NCI-H2227 (cell line): Measurements from ENCODE around the gene SORCS3.

Experiments used
- DNase-seq: peaks from one replicate; lab custom pipeline; 2025; ENCODE audit not compliant: unreplicated experiment; lab: John Stamatoyannopoulos, UW

Gene SORCS3

DNA sequence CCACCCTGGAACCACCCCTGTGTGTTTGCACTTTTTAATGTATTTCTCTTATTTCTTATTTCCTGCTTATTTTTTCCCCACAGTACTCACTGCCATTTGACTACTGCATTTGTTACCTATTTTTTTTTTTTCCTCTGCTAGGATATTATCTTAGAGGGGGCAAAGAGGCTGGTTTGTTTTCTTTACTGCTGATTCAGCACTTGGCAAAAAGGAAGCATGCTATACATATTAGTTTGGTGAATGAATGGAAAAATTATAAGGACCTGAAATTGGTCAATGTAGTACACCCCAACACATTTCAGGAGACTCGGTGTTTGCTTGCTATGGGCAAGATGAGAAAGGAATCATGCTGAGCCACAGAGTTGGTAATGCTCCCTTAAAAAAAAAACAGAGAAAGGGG is 193.5 kb downstream of the SORCS3 start:
- DNase-seq = no peak

DNA sequence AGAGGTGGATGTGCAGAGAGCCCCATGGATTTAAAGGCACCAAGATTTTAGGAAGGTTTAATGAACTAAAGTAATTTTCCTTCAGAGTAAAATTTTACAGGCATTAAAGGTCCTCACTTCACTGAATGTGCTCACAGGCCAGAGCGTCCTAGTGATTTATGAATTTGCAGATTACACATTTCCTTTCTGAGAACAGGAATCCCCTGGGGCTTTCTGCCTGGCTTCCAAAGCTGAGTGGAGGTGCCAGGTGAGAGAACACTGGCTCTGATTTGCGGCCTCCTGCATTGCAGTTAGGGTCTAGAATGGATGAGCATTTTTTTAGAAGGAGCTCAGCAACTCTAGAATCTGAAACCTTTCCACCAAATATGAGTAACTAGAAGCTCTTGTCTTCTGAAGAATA is 194.3 kb downstream of the SORCS3 start:
- no peak for DNase-seq

DNA sequence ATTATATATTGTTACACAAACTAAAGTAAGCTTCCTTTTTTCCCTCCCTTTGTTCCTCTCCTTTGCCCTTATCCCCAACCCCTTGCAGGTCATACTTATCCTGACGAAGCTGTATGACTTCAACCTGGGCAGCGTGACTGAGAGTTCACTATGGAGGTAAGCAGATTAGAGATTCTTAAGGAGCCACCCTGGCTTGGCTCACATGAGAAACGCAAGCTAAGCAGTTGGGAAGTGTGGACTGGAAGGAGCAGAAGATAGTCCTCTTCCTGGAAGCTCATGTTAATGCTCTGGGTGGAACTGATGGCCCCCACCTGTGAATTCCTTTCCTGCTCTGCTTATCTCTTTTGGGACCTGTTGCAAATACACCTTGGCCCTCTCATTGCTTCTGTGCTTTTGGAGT is 201.6 kb downstream of the SORCS3 start:
- DNase-seq = no peak

DNA sequence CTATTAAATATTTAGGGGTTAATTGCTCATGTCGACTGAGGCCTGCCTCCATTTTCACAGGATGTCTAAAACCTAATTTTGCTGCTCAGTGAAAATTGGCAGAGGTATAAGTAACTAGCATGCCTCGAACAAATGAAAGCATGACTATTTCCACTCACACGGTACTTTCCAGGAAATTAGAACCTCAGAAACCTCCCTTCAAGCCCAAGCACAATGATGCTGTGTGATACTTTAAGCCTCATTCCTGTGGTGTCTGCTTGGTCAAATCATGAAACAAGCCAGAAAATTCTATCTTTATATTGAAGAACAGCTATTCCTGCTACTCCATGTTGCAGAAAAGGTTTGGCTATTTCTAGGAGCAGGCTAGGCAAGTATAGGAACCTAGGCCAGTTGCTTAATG is 203.0 kb downstream of the SORCS3 start:
- DNase-seq = no peak

DNA sequence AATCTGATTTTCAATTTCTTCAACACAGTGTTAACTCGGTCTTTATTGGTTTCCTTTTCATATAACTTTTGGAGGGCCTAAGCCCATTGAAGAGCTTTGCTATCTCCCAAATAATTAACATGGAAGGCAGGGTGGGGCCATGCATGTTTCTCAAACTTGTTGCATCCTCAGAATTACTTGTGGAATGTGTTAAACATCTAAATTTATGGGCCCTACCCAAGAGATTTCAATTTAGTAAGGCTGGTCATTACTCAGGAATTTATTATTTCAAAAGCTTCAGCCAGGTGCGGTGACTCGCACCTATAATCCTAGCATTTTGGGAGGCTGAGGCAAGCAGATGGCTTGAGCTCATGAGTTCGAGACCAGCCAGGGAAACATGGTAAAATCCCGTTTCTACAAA is 208.9 kb downstream of the SORCS3 start:
- DNase-seq = no peak

DNA sequence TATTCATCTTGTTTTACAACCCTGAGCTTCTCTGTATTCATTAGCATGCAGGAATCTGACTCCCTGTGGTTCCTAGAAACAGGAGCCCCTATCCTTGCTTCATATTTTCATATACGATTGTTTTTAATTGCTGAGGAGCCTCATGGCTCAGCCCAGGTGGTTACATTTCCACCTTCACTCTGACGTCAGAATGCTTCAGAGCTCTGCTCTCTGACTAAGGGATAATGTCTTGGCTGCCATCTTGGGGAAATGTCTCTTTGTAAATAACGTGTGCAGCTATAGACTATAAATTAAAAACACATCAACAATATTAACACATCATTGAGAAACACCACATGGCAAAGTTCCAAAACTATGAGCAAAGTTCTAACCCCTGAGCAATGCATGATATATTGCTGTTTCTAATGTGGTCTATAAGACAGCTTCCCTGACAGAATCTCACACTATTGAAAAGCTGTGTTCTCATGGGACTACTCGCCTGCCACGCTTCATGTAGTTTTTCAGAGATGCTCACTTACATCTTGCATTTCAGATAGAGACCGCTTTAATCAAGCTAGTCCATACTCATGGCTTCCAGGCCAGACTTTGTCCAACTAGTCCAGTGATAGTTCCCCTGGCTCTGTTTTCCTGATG is 227.0 kb downstream of the SORCS3 start:
- no peak for DNase-seq

DNA sequence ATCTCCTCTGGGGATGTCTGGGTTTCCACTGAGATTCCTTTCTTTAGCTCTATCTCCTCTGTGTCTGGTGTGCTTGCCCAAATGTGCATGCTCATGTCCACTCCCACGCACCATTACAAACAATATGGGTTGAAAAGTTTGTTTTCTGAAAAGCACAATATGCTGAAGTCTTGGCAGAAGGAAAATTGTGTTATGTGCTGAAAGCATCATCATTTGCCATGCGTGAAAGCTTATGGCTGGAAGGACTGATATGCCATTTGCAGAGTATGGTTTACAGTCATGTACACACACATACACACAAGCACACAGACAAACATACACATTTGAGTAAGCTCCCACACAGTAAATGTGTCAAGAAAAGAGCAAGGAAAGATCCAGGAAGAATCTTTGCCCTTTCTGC is 231.6 kb downstream of the SORCS3 start:
- no peak for DNase-seq

DNA sequence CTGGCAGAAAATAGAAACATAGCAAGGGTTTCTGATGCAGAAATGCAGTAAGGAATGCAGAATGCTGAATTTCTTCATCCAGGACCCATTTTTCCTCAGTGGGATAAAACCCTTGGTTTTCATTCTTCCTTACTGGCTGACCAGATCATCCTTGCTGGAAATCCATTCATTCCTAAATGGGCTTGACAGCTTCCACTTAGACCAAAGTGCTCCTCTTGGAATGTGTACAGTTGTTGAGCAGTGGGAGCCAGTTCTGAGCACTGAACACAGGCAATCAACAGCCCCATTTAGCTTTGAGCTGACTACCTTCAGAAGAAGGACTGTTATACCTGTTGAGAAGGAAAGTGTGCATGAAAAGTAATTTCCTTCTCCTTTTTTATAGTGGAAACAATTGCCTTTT is 232.1 kb downstream of the SORCS3 start:
- no peak for DNase-seq

DNA sequence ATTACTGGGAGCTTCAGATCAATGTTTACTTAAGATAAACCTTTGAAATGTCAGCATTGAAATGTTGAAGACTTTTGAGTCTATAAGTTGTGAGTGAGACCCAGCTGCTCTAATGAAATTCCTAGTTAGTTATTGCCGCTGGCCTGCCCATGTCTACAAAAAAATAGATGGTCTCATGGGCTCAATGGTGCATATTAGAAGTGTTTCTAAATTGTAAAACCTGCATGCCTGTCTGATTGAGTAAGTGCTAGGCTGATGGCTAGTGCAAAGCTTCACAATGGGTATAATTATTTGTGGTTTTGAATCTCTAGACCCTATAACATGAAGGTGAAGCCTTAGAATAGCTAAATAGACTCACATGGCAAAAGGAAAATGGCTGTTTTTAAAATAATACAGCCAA is 234.5 kb downstream of the SORCS3 start:
- no peak for DNase-seq

DNA sequence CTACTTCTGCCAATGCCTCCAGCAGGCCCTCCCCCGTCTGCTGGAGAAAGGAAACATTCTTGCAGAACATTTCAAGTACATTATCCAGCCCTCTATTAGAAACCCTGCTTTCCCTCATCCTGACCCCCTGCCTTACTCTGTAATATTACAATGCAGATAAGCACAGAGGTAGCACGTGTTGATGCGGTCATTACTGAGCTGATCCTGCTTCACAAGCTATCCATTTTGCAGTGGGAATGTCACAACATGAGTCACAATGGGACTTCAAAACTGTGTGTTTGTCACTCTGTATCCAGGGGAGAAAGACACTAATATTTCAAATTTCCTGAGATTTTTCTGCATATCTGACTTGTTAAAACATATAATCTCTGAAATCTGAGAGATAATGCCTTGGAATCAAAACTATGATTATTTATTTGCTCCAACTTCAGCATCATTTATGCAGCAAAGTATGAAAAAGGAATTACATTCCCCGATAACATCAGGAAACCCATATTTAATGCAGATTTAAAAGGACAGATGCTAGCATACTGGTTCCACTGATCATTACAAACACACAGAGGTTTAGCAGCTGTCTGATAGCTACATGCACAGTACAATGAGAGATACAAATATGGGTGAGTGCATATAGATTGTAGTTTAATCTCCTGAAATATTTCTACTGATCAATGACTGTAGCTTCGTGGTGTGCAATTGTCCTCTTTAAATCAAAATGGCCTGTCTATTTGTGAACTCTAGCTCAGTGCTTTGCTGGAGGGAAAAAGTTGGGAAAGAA is 239.7 kb downstream of the SORCS3 start:
- DNase-seq = no peak

DNA sequence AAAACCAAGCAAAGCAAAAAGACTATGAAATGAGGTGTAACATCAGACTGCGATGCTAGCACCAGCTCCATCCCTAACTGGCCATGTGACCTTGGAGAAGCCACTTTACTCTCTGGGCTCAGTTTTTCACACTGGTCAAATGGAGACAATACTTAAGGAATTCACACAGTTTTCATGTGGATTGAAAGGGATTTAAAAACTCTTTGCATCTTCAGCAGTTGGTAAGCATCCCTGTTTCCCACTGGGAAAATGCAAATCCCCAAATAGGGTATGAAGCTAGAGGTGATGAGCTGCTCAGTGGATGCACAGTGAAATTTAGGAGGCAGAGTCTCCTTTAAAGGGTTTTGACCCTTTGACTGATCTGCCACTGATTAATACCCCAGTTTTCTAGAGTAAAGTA is 240.7 kb downstream of the SORCS3 start:
- no peak for DNase-seq

DNA sequence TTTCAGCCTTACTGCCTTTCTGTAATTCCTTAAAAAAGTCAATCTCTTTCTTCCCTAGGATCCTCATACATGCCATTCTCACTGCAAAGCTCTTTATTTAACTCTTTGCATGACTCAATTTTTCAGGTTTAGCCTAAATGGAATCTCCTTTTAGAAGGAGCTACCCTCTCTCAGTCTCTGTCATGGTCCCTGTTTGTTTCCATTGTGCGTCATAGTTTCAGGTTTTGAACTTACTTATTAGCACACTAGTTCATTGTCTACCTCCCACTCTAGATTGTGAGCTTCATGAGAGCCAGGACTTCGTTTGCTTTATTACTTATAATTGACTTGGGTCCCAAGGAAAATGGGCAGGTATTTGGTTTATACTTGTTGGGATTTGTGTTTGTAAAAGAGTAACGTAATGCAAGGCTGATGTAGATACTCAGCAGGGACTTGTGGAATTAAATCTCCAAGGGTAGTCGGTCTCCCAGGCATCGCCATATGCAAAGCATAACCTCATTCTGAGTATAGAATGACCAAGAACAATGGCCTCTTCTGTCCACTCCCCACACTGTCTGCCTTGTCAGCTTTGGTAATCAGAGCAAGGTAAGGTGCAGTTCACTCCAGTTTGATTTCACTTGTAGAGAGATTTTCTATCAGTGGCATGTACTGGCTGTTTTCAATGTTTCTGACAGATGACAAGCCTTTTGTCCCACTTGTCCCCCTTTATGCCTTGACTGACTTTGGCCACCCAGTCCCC is 252.0 kb downstream of the SORCS3 start:
- no peak for DNase-seq

DNA sequence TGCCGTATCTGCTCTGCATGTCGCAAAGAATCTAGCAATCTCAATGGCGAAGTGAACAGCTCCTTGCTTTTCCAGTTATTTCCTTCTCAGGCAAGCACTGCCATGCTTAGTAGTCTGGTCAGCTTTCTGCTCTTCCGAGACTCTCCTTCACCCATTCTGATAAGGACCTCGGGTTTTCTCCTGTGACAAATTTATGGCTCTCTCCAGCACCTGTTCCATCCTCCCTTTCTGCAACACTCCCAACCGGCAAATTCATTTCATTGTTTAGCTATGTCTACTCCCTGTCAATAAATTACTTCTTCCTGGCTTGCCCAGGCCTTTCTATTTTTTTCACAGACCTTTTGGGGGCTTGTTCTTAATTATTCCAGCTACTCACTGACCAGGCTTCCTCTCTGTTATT is 252.6 kb downstream of the SORCS3 start:
- DNase-seq = no peak

DNA sequence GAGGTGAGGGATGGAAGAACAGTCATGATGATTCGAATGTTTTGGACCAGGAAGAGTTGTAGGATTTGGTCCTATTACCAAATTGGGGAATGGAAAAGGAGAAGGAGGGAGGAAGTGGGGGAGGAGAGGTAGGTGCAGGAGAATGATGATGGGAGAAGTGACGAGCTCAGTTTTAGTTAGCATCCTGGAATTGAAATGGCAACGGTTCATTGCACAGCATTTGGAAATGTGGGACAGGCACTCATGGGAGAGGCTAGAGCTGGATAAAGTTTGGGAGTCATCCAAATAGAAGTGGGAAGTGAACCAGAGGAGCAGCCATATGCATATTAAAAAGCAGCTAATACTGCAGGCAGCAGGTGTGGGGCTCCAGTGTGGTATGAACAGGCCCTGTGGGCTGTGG is 253.6 kb downstream of the SORCS3 start:
- no peak for DNase-seq

DNA sequence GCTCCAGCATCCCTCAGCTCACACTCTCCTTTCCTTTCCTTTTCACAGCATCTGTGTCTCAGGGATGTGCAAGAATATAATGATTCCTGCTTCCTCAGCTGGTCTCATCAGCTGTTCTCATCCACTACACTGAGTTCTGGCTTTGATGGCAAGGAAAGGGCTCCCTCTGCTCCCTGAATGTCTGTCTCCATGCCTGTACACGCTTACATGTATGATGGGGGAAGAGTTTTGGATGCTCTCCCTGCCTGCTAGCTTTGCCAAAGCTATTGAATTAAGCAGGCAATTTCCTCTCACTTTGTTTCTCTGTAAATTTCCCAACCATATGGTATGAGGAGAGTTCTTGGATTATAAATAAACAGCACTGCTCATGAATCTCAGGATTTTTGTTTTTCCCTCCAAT is 254.5 kb downstream of the SORCS3 start:
- DNase-seq = no peak

DNA sequence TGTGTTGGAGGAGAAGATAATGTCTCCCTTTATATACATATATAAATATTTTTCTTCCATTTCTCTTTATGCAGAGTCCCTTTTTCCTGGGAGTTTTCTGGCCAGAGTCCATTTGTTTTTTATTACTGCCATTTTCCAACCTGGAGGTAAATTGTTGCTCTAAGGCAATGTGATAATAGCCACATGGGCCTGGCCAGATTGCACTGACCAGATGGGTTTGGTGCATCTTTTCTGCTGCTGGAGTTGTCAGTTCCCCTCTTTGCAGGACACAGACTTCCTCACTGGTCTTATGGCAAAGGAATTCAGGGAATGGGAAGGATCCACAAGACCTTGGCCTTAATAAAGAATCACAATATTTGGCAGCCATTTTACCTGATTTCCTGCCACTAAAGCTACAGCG is 254.9 kb downstream of the SORCS3 start:
- no peak for DNase-seq

DNA sequence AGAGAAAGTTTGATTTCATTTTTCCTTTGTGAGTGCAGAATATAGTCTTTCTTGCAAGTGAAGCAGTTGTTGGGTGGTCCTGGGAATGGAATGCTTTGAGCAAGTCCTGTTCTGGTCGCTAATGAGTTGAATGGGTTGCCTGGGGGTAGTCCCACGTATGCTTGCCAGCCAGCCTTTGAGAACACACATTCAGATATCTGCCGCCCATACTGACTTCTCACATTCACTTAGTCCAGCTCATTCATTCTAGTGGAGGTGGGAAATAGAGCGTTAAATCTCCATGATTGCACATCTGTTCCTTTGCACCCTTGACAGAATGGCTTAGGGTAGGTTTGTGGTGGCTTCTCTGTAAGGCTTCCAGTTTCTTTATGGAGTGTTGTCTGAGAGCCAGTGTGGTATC is 256.6 kb downstream of the SORCS3 start:
- no peak for DNase-seq

DNA sequence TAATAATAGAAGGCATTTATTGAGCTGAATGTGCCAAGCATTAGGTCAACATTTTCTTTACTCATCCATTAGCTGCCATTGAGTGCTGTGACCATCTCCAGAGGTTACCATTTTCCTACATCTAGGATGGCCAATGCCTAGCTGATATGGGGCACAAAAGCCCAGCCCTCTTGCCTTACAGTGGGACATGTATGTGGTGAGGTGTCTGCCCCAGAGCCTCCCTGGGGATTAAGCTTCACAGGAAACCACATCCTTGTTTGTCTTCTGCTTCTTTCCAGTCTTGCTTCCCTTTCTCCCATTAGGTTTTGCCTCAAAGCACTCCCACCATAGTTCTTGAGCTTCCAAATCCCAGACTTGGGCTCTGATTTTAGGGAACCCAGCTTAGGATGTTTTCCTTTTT is 258.7 kb downstream of the SORCS3 start:
- DNase-seq = no peak

DNA sequence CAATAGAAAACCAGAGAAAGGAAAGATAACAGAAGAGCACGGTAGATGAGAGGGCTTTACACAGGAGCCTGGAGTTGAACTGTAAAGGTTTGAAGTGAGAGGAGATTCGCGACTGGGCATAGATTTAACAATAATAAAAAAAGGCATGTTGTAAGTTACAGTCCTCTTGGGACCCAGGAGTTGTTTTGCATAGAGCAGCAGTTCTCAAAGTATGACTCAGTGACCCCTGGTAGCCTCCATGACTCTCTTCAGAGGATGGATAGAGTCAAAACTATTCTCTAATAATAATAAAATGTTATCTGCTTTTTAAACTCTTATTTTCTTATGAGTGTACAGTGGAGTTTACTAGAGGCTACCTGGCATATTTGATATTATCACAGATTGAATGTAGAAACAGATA is 262.3 kb downstream of the SORCS3 start:
- no peak for DNase-seq

DNA sequence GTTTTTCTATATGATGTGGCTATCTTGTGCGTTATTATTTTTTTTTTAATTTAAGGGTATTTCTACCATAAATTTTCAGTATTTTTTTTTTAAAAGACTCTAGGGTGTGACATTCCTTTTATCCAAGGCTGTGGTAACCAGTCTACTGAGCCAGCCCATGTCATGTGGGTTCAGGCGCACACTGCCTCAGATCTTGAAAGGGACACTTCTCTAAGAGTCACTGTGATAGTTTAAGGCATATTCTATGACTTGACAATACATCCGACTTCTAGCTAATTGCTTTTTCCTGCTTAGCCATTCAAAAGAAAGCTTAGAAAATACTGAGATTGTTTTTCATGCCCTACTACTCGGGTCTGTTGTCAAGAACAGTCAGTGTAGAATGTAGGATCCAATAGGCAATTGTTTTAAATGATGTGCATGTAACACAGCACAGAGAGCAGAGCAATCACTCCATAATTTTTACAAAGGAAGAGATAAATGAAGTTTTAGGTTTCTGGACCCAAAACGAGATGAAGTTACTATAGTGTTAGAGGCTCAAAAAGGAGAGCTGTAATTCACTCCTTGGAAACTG is 263.7 kb downstream of the SORCS3 start:
- DNase-seq = no peak

DNA sequence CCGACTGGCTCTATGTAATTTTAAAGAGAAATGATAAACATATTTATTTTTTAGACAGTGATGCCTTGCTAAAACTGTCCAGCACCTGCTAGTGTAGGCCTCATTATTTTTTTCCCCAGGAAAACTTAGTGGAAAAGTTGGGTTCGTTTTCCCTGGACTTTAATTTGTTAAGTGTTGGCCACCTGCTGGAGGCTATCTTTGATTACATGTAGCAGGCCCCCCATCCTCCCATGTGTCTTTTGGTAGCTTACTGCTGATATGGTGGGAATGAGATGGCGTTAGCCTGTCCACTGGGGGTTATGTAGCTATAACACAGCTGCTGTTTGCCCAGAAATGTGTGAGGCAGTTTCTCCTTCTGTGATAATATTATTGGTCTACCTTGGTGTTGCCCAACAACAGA is 265.0 kb downstream of the SORCS3 start:
- DNase-seq = no peak

DNA sequence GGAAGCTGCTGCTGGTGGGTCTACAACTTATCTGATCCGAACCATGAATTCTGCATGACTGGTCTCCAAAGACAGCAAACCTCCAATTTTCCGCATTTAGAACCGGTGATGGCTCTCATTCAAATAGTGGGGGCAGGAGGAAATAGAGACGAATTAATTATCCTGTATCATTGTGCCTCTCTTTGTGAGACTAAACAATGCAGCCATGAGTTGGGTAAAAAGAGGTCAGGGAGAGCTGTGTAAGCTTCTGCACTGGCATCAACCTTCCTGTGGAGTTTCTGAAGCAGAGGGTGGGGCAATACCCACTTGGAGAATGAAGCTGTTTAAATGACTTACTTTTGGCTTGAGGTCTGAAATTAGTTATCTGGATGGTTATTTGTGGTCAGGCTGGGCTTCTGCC is 266.4 kb downstream of the SORCS3 start:
- no peak for DNase-seq
